GM23338 (cell line): Measurements from ENCODE around the gene DNAJA2. TPM values are rescaled to one million over a fixed set of nuclear protein-coding genes. Genes with fewer than 3 reads are reported as not detected.

Experiments used
- ATAC-seq: fragments of 200-7000 bp; cut with Tn5 transposase; 3 replicates; pipeline ENCODE4 v1.9.1; 2020
- DNase-seq: peaks from one replicate; pipeline ENCODE4 v3.0.0-alpha.2; 2015; ENCODE audit warnings: low spot score
- H2AFZ ChIP-seq: fragments of 200-600 bp; sonication (generic); 2 replicates; pipeline ENCODE4 v1.8.0; 2016; ENCODE audit warnings: antibody characterized with exemption, mild to moderate bottlenecking, moderate library complexity
- H3F3A ChIP-seq: fragments of 200-600 bp; sonication (generic); replicated peaks from 2 replicates; pipeline ENCODE4 v1.8.0; 2017; ENCODE audit warnings: antibody characterized with exemption, mixed run types, low read depth
- H3K27ac ChIP-seq: fragments of 200-600 bp; sonication (generic); 2 replicates; pipeline ENCODE4 v1.6.1; 2016; ENCODE audit warnings: low read depth
- H3K27me3 ChIP-seq: fragments of 200-600 bp; sonication (generic); 2 replicates; pipeline ENCODE4 v1.8.0; 2016; ENCODE audit warnings: mild to moderate bottlenecking, mixed run types, moderate library complexity; ENCODE audit not compliant: insufficient read depth
- H3K36me3 ChIP-seq: fragments of 200-600 bp; sonication (generic); 2 replicates; pipeline ENCODE4 v1.8.0; 2016; ENCODE audit warnings: mild to moderate bottlenecking; ENCODE audit not compliant: insufficient read depth
- H3K4me1 ChIP-seq: fragments of 200-600 bp; sonication (generic); 2 replicates; pipeline ENCODE4 v1.8.0; 2016; ENCODE audit warnings: mild to moderate bottlenecking, moderate library complexity; ENCODE audit not compliant: insufficient read depth
- H3K4me2 ChIP-seq: fragments of 200-600 bp; sonication (generic); 2 replicates; pipeline ENCODE4 v1.7.1; 2017; ENCODE audit warnings: mixed run types
- H3K4me3 ChIP-seq: fragments of 200-600 bp; sonication (generic); 2 replicates; pipeline ENCODE4 v1.6.1; 2016; ENCODE audit warnings: mixed run types
- H3K79me2 ChIP-seq: fragments of 200-600 bp; sonication (generic); replicated peaks from 2 replicates; pipeline ENCODE4 v1.8.0; 2017; ENCODE audit warnings: mild to moderate bottlenecking; ENCODE audit not compliant: insufficient read depth
- H3K9me2 ChIP-seq: fragments of 200-600 bp; sonication (generic); 2 replicates; pipeline ENCODE4 v1.8.0; 2017; ENCODE audit not compliant: insufficient read depth
- H4K20me1 ChIP-seq: fragments of 200-600 bp; sonication (generic); replicated peaks from 2 replicates; pipeline ENCODE4 v1.8.0; 2017; ENCODE audit warnings: mild to moderate bottlenecking; ENCODE audit not compliant: insufficient read depth
- H3K27ac Mint-ChIP-seq: 2 replicates; pipeline ENCODE4 v1.8.0; 2020; ENCODE audit warnings: inconsistent platforms, mild to moderate bottlenecking, moderate library complexity, mixed read lengths
- H3K27me3 Mint-ChIP-seq: 3 replicates; pipeline ENCODE4 v1.8.0; 2022; ENCODE audit warnings: low read depth, mild to moderate bottlenecking, moderate library complexity, mixed read lengths, inconsistent platforms; ENCODE audit not compliant: insufficient read depth, poor library complexity
- H3K36me3 Mint-ChIP-seq: 3 replicates; pipeline ENCODE4 v1.8.0; 2021; ENCODE audit warnings: low read depth, mild to moderate bottlenecking, inconsistent platforms, moderate library complexity, mixed read lengths
- H3K4me1 Mint-ChIP-seq: 3 replicates; pipeline ENCODE4 v1.8.0; 2020; ENCODE audit warnings: mild to moderate bottlenecking, inconsistent platforms, mixed read lengths
- H3K4me3 Mint-ChIP-seq: 3 replicates; pipeline ENCODE4 v1.8.0; 2021; ENCODE audit warnings: moderate library complexity, mild to moderate bottlenecking, inconsistent platforms, mixed read lengths
- H3K9me3 Mint-ChIP-seq: 3 replicates; pipeline ENCODE4 v1.8.0; 2020; ENCODE audit warnings: moderate library complexity, mild to moderate bottlenecking, inconsistent platforms, mixed read lengths
- CREB1 ChIP-seq: fragments of 250-450 bp; sonication (Bioruptor Pico); IDR thresholded peaks from 2 replicates; pipeline ENCODE4 v1.5.0; 2020; ENCODE audit warnings: low read depth, mild to moderate bottlenecking, moderate library complexity
- CTCF ChIP-seq, 2 experiments: fragments of 200-600 bp in 1 of 2; sonication (generic) in 1 of 2; conservative IDR thresholded peaks; 2 replicates each; pipeline versions ENCODE4 v1.5.1 to v1.6.1; 2016 to 2017; ENCODE audit warnings: antibody characterized with exemption in 2 of 2, low read depth in 2 of 2, mild to moderate bottlenecking in 2 of 2, moderate library complexity in 1 of 2
- ETS1 ChIP-seq: IDR thresholded peaks from 2 replicates; pipeline ENCODE4 v1.6.1; 2016; ENCODE audit warnings: antibody characterized with exemption
- EZH2 ChIP-seq: fragments of 200-600 bp; sonication (generic); IDR thresholded peaks from one replicate; pipeline ENCODE4 v1.8.0; 2017; ENCODE audit warnings: antibody characterized with exemption, mild to moderate bottlenecking, low read depth; ENCODE audit not compliant: unreplicated experiment
- EZH2phosphoT487 ChIP-seq: fragments of 200-600 bp; sonication (generic); IDR thresholded peaks from one replicate; pipeline ENCODE4 v1.8.1; 2018; ENCODE audit warnings: antibody characterized with exemption; ENCODE audit not compliant: unreplicated experiment
- JUNB ChIP-seq: IDR thresholded peaks from one replicate; pipeline ENCODE4 v1.6.1; 2016; ENCODE audit warnings: antibody characterized with exemption; ENCODE audit not compliant: unreplicated experiment
- NANOG ChIP-seq: IDR thresholded peaks from 2 replicates; pipeline ENCODE4 v1.6.1; 2016; ENCODE audit warnings: antibody characterized with exemption, borderline replicate concordance
- POLR2AphosphoS5 ChIP-seq: IDR thresholded peaks from 2 replicates; pipeline ENCODE4 v1.6.1; 2016; ENCODE audit warnings: antibody characterized with exemption, low read depth
- REST ChIP-seq: IDR thresholded peaks from one replicate; pipeline ENCODE4 v1.6.1; 2018; ENCODE audit warnings: antibody characterized with exemption; ENCODE audit not compliant: unreplicated experiment
- STAT1 ChIP-seq: IDR thresholded peaks from one replicate; pipeline ENCODE4 v1.6.1; 2016; ENCODE audit warnings: antibody characterized with exemption; ENCODE audit not compliant: unreplicated experiment
- ZNF114 ChIP-seq: fragments of 250-450 bp; sonication (Bioruptor Pico); IDR thresholded peaks from 2 replicates; pipeline ENCODE4 v1.5.0; 2020; ENCODE audit warnings: mild to moderate bottlenecking, moderate library complexity
- ZNF331 ChIP-seq: fragments of 250-450 bp; sonication (Bioruptor Pico); IDR thresholded peaks from 2 replicates; pipeline ENCODE4 v1.5.0; 2020; ENCODE audit warnings: low read depth, mild to moderate bottlenecking, moderate library complexity
- ZNF462 ChIP-seq: fragments of 250-450 bp; sonication (Bioruptor Pico); IDR thresholded peaks from 2 replicates; pipeline ENCODE4 v1.5.0; 2020; ENCODE audit warnings: mild to moderate bottlenecking, moderate library complexity
- polyA plus RNA-seq: library from polyadenylated mRNA; unstranded; fragments of >200 nt; fragmentation: Nextera tagmentation; extraction: Ambion mirVana; gene quantifications from 2 replicates; pipeline ENCODE4 v1.2.1, GENCODE V29; 2016
- total RNA-seq: library from RNA; depleted of rRNA; stranded (reverse); fragments of >200 nt; shearing (Covaris generic); gene quantifications from 2 replicates; pipeline ENCODE4 v1.2.3, GENCODE V29; 2014

The DNAJA2 gene
- total and polyA plus RNA-seq, 2 experiments from 2014 or later, result 94.5 to 101 TPM

DNA sequence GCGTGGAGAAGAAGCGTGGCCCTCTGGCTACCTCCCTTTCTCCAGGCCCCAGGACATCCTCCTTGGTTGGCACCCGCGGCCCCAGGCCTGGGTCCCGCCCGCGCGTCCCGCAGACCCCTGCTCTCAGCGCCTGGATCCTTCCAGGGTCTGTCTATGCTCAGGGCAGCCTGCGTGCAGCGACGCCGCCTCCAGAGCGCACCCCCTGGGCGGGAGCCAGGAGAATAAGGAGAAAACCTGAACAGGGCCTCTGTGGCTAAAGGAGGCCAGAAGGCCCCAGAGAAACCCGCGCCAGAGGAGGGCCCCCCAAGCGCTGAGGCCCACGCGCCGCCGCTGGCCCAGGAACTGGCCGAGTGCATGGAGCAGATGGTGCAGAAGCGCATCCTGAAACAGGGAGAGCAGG, 40.4 kb upstream of the DNAJA2 start:
- H3K27me3 Mint-ChIP-seq, result peaks cover 2% of the 10 kb centered on the region
- H3F3A ChIP-seq, result no peaks in the 10 kb centered on the region
- peak; percentile 68 for ATAC-seq
- H3K4me1 ChIP-seq, result no peaks in the 10 kb centered on the region; the same call in 1 of the 2 replicates
- no peak overlapping the region for H3K4me3 ChIP-seq
- H3K79me2 ChIP-seq, result no peaks in the 10 kb centered on the region
- DNase-seq, result peak; percentile 33
- no peak overlapping the region for H3K27ac Mint-ChIP-seq
- peaks cover 3% of the 10 kb centered on the region; the same call in 2 of the 3 replicates for H3K9me3 Mint-ChIP-seq
- H3K36me3 ChIP-seq, result no peaks in the 10 kb centered on the region
- H4K20me1 ChIP-seq, result no peaks in the 10 kb centered on the region
- TF ChIP-seq JUNB, result no peak
- no peak for TF ChIP-seq CREB1 (CRISPR knock-in tag)
- TF ChIP-seq REST, result no peak
- no peak for TF ChIP-seq ZNF331 (CRISPR knock-in tag)
- TF ChIP-seq CTCF (conservative IDR thresholded peaks at IDR 0.05; ENCODE audit: low read depth in 2 of 2), result no peak
- TF ChIP-seq POLR2AphosphoS5, result no peak
- no peak for TF ChIP-seq ETS1
- TF ChIP-seq NANOG, result no peak
- no peak for TF ChIP-seq EZH2
- no peak for TF ChIP-seq STAT1
- no peak for TF ChIP-seq ZNF114 (CRISPR knock-in tag)
- no peak for TF ChIP-seq ZNF462
- TF ChIP-seq EZH2phosphoT487, result no peak
- H3K27me3 ChIP-seq, result no peaks in the 10 kb centered on the region
- no peak overlapping the region for H3K27ac ChIP-seq
- no peaks in the 10 kb centered on the region for H3K36me3 Mint-ChIP-seq
- H3K4me2 ChIP-seq, result no peak overlapping the region
- H3K4me3 Mint-ChIP-seq, result no peak overlapping the region
- H3K9me2 ChIP-seq, result no peaks in the 10 kb centered on the region
- H3K4me1 Mint-ChIP-seq, result peaks cover 7% of the 10 kb centered on the region
- H2AFZ ChIP-seq, result peak overlapping the region; percentile 97
